GM11168 (cell line): ENCODE results near the gene XPR1.
"Not testable (repeated sequence)": the region's sequence is repeated elsewhere in the genome, so short reads cannot be mapped to it uniquely, and the experiment has no call there.

ENCODE experiments used
- in situ Hi-C: fragments of 300-500 bp; cut with MboI; formaldehyde crosslinking; loops from one replicate; pipeline ENCODE4 v1.12.0; 2022; ENCODE audit warnings: low sequenced_read_pairs; ENCODE audit not compliant: unreplicated experiment

Gene XPR1

GRCh38 chr1:180773210-180773865, 141.5 kb downstream of the XPR1 start:
- in situ Hi-C loops = no loop called here

GRCh38 chr1:180775801-180776200, 144.0 kb downstream of the XPR1 start:
- in situ Hi-C loops = no loop called here

GRCh38 chr1:180777072-180777689, 145.4 kb downstream of the XPR1 start:
- in situ Hi-C loops = no loop called here

- in situ Hi-C loops = no loop called here
Observed at GRCh38 chr1:180778782-180779398, 147.1 kb downstream of the XPR1 start.

GRCh38 chr1:180779584-180779983, 147.8 kb downstream of the XPR1 start:
- in situ Hi-C loops = no loop called here

- in situ Hi-C loops = no loop called here
Observed at GRCh38 chr1:180781718-180782117, 149.9 kb downstream of the XPR1 start.

- in situ Hi-C loops = no loop called here
Observed at GRCh38 chr1:180785291-180785690, 153.5 kb downstream of the XPR1 start.

- in situ Hi-C loops = no loop called here
Observed at GRCh38 chr1:180785887-180786286, 154.1 kb downstream of the XPR1 start.

GRCh38 chr1:180786624-180787023, 154.8 kb downstream of the XPR1 start:
- in situ Hi-C loops = no loop called here

- in situ Hi-C loops = no loop called here
Observed at GRCh38 chr1:180787628-180788307, 155.9 kb downstream of the XPR1 start.

- in situ Hi-C loops = no loop called here
Observed at GRCh38 chr1:180789460-180789859, 157.6 kb downstream of the XPR1 start.

GRCh38 chr1:180791152-180791551, 159.3 kb downstream of the XPR1 start:
- in situ Hi-C loops = not testable (repeated sequence)

GRCh38 chr1:180791806-180792205, 160.0 kb downstream of the XPR1 start:
- in situ Hi-C loops = no loop called here

- in situ Hi-C loops = no loop called here
Observed at GRCh38 chr1:180793451-180793850, 161.6 kb downstream of the XPR1 start.

- in situ Hi-C loops = loop anchor here (5.0 kb wide), 1 partner anchor 55 kb away; no protein-coding TSS in a partner anchor
Observed at GRCh38 chr1:180796897-180797640, 165.2 kb downstream of the XPR1 start.

GRCh38 chr1:180800945-180801344, 169.1 kb downstream of the XPR1 start:
- in situ Hi-C loops = no loop called here

GRCh38 chr1:180802813-180803212, 171.0 kb downstream of the XPR1 start:
- in situ Hi-C loops = no loop called here

GRCh38 chr1:180805316-180805715, 173.5 kb downstream of the XPR1 start:
- in situ Hi-C loops = no loop called here

- in situ Hi-C loops = no loop called here
Observed at GRCh38 chr1:180811298-180811697, 179.5 kb downstream of the XPR1 start.

- in situ Hi-C loops = no loop called here
Observed at GRCh38 chr1:180811886-180812285, 180.1 kb downstream of the XPR1 start.
